ENCODE measurements around the gene CLEC16A. TPM values are rescaled to one million over a fixed set of nuclear protein-coding genes. Genes with fewer than 3 reads are reported as not detected.

Gene CLEC16A
- total RNA-seq, 2 donors from 2014 or later: 46.6 to 47.6 TPM

DNA sequence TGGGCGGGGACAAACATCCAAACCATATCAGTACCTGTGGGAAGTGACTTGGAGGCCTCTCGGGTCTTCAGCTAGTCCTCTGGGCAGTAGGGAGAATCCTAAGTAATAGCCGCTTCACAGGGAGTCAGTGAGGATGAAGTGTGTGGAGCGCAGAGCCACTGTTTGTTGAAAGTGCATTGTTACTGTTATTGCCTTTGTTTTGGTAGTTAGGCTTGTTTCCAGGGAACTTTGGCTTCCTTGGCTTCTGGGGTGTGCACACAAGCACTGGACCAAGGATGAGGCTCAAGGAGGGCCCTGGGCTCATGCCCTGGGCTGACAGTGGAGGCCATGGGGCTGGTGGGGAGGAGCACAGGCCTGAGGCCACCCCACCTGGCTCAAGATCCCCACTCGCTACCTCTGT lies 141.6 kb downstream of the CLEC16A start:
- DNase-seq (ENCODE audit: low spot score) (no peak), ATAC-seq (ENCODE audit: insufficient number of reproducible peaks, low FRiP score, low read depth) (no peak)
- H3K27ac ChIP-seq: no peak overlapping the region
- H3K9me3 ChIP-seq: no peaks in the 10 kb centered on the region
- H3K27me3 ChIP-seq (replicated peaks; ENCODE audit: insufficient read depth): no peaks in the 10 kb centered on the region
- no peaks in the 10 kb centered on the region for H3K36me3 ChIP-seq
- TF ChIP-seq, protein P1, sequence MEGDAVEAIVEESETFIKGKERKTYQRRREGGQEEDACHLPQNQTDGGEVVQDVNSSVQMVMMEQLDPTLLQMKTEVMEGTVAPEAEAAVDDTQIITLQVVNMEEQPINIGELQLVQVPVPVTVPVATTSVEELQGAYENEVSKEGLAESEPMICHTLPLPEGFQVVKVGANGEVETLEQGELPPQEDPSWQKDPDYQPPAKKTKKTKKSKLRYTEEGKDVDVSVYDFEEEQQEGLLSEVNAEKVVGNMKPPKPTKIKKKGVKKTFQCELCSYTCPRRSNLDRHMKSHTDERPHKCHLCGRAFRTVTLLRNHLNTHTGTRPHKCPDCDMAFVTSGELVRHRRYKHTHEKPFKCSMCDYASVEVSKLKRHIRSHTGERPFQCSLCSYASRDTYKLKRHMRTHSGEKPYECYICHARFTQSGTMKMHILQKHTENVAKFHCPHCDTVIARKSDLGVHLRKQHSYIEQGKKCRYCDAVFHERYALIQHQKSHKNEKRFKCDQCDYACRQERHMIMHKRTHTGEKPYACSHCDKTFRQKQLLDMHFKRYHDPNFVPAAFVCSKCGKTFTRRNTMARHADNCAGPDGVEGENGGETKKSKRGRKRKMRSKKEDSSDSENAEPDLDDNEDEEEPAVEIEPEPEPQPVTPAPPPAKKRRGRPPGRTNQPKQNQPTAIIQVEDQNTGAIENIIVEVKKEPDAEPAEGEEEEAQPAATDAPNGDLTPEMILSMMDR (IDR thresholded peaks at IDR 0.05): no peak
- peaks cover 0 to 15% of the 10 kb centered on the region in 2 donors for H3K4me1 ChIP-seq (ENCODE audit: control insufficient read depth in 1 of 2, low read depth in 2 of 2)
- no peak overlapping the region for H3K4me3 ChIP-seq

DNA sequence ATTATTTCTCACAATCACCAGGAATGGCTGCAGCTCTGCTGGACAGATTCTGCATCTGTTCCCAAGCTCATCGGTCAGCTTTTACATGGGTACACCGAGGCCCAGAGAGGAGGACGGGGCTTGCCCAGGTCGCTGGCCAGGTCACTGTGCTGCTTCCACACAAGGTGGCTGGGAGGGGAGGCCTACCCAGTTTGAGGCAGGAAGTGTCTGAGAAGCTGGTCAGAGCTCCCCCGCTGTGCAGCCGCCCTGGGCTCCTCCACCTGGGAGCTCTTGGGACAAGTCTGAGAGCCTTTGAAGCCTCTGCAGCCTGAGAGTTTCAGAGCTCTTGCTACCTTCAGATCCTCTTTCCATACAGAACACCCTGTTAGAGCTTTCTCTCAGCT lies 143.3 kb downstream of the CLEC16A start:
- Histone ChIP-seq H3K9me3 (no peaks in the 10 kb centered on the region), H3K27me3 (replicated peaks; ENCODE audit: insufficient read depth) (no peaks in the 10 kb centered on the region), H3K36me3 (no peaks in the 10 kb centered on the region), H3K27ac (no peak overlapping the region), H3K4me1 (ENCODE audit: control insufficient read depth in 1 of 2, low read depth in 2 of 2) (peaks cover 0 to 15% of the 10 kb centered on the region in 2 donors), H3K4me3 (no peak overlapping the region)
- ATAC-seq (ENCODE audit: insufficient number of reproducible peaks, low FRiP score, low read depth): no peak
- no peak for DNase-seq (ENCODE audit: low spot score)
- TF ChIP-seq, protein P1 (IDR thresholded peaks at IDR 0.05): no peak

DNA sequence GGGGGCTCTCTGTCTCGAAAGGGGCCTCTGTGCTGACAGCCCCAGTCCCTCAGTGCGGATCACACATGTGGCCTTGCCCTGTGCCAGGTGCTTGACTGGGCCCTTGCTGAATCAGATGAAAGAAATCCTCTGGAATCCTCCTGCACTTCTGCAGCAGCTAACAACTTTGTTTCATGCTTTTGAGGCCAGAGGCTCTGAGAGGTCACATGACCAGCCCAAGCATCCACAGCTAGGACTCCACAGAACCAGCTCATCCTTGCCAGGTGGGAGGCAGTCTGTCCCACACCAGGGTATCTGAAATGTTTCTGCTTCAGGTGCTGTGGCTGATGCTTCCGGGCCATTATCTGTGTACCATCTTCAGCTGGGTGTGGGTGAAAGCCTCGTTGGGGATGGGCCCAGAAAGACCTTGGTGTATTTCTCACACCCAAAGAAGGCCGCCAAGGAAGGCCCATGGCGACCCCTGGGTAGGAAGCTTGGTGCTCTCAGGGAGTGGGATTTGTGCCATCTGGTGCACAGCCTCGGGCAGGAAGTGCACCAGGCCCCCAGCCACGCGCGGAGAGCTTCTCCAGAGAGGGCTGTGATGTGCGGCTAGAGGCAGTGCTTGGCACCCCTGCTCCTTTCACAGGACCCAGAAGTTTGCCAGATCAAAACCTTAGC lies 143.8 kb downstream of the CLEC16A start:
- no peak overlapping the region for H3K4me3 ChIP-seq
- TF ChIP-seq, protein P1 (IDR thresholded peaks at IDR 0.05): no peak
- ATAC-seq (ENCODE audit: insufficient number of reproducible peaks, low FRiP score, low read depth) (no peak), DNase-seq (ENCODE audit: low spot score) (no peak)
- H3K36me3 ChIP-seq: no peaks in the 10 kb centered on the region
- H3K9me3 ChIP-seq: no peaks in the 10 kb centered on the region
- H3K27ac ChIP-seq: no peak overlapping the region
- H3K4me1 ChIP-seq (ENCODE audit: control insufficient read depth in 1 of 2, low read depth in 2 of 2): peaks cover 0 to 15% of the 10 kb centered on the region in 2 donors
- H3K27me3 ChIP-seq (replicated peaks; ENCODE audit: insufficient read depth): no peaks in the 10 kb centered on the region

DNA sequence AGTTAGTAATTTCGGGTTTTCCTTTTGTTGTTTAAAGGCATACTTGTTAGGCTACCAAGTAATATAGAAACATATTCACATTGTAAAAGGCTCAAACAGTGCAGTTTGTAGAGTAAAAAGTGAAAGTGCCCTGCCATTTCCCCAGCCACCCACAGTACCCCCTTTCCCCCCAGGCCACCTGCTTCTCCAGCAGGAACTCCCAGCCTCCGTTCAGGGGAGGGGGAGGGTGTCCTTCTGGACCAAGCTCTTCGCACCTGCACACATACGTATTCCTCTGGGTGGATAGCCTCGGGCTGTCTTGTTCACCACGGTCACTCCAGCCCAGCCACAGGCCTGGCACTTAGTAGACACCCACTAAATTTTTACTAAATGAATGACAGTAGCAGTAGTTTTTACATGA lies 144.5 kb downstream of the CLEC16A start:
- H3K4me1 ChIP-seq (ENCODE audit: control insufficient read depth in 1 of 2, low read depth in 2 of 2): peaks cover 0 to 15% of the 10 kb centered on the region in 2 donors
- TF ChIP-seq, protein P1 (IDR thresholded peaks at IDR 0.05): no peak

DNA sequence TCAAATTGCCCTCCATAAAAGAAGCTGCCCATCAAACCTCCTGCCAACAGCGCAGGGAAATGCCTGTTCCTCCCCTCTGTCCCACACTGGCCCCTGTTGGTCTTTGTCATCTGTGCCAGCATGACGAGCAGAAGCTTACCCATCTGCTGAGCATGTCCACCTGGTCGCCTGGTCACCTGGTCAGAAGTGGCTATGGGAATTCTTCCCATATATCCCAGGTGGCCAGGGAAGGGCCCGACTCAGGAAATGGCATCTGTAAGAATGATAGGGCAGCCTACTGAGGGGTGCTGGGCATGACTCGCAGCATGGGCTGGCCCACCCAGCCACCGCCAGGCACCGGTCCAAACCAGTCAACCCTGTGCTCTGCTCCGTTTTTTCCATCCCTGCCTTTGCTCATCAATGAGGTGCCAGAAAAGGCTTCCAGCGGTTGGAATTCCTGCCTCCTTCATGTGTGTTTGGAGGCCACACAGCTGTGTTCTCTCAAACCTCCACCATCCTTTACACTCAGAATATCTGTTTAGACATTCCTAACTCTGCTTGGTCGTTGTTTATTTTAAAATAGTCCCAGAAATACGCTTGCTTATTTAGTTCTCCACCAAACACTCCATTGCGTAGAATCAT lies 145.2 kb downstream of the CLEC16A start:
- no peaks in the 10 kb centered on the region for H3K9me3 ChIP-seq
- no peaks in the 10 kb centered on the region for H3K27me3 ChIP-seq (replicated peaks; ENCODE audit: insufficient read depth)
- no peak overlapping the region for H3K4me3 ChIP-seq
- no peak for ATAC-seq (ENCODE audit: insufficient number of reproducible peaks, low FRiP score, low read depth)
- no peak overlapping the region for H3K27ac ChIP-seq
- peaks cover 0 to 14% of the 10 kb centered on the region in 2 donors for H3K4me1 ChIP-seq (ENCODE audit: control insufficient read depth in 1 of 2, low read depth in 2 of 2)
- H3K36me3 ChIP-seq: no peaks in the 10 kb centered on the region
- TF ChIP-seq, protein P1 (IDR thresholded peaks at IDR 0.05): no peak
- no peak for DNase-seq (ENCODE audit: low spot score)

More for the DNA sequence above, 144.5 kb downstream of the CLEC16A start:
- no peak for DNase-seq (ENCODE audit: low spot score)
- no peak for ATAC-seq (ENCODE audit: insufficient number of reproducible peaks, low FRiP score, low read depth)
- Histone ChIP-seq H3K27me3 (replicated peaks; ENCODE audit: insufficient read depth) (no peaks in the 10 kb centered on the region), H3K36me3 (no peaks in the 10 kb centered on the region), H3K9me3 (no peaks in the 10 kb centered on the region), H3K27ac (no peak overlapping the region), H3K4me3 (no peak overlapping the region)
